Measurements from ENCODE around the gene PDAP1. TPM values are rescaled to one million over a fixed set of nuclear protein-coding genes. Genes with fewer than 3 reads are reported as not detected.

PDAP1 gene
- total and polyA plus RNA-seq, 9 of the 15 experiments (the other 6 are each of a cell fraction or from before 2014, with no cell fraction given) = 10.2 to 315 (median 129) TPM

GRCh38 chr7:99397297-99397983 is 11.0 kb downstream of the PDAP1 start:
- WGBS (ENCODE audit: insufficient coverage, low coverage, missing lambda C conversion rate) = 88% methylated on average over 17 of the region's 18 CpGs
- Histone ChIP-seq H2AFZ (ENCODE audit: low read depth, low read length) (no peak overlapping the region), H3K4me1 (replicated peaks in 1 of 2; ENCODE audit: control insufficient read depth in 2 of 2, insufficient read depth in 2 of 2, low read length in 2 of 2) (peaks cover 0 to 26% of the 10 kb centered on the region in 2 experiments; a peak in 2 of 5 replicates), H3K4me3 (no peak overlapping the region), H3K79me2 (ENCODE audit: control insufficient read depth, insufficient read depth, low read length) (no peaks in the 10 kb centered on the region), H3K4me2 (ENCODE audit: insufficient read depth, low read length) (no peak overlapping the region), H3K27me3 (ENCODE audit: control insufficient read depth in 2 of 2, insufficient read depth in 2 of 2, low read length in 2 of 2) (no peaks in the 10 kb centered on the region), H3K9ac (ENCODE audit: insufficient read depth in 1 of 2, low read depth in 2 of 2, low read length in 2 of 2) (peak overlapping the region in 1 of 2 experiments; percentile 54; a peak in 2 of 4 replicates), H3K9me1 (ENCODE audit: control insufficient read depth, insufficient read depth, low read length) (no peaks in the 10 kb centered on the region), H3K27ac (ENCODE audit: extremely low read depth, low read depth, low read length) (no peak overlapping the region), H4K20me1 (replicated peaks; ENCODE audit: control insufficient read depth, insufficient read depth, low read length) (peaks cover 28% of the 10 kb centered on the region; the same call in 1 of the 2 replicates), H3K9me3 (replicated peaks; ENCODE audit: control insufficient read depth, insufficient read depth, low read depth, low read length) (no peaks in the 10 kb centered on the region), H3K36me3 (ENCODE audit: control insufficient read depth, insufficient read depth, low read length) (peaks cover 96% of the 10 kb centered on the region)
- in situ Hi-C loops (cut with MboI) = no loop called here
- ChIA-PET CTCF (ENCODE audit: low intra/inter-chr PET ratio) (no interaction called here), POLR2A (interaction anchor here (0.7 to 4.0 kb wide), 3 partner anchors 10 to 11 kb away, joined by 3 to 50 read pairs (median 7); partner anchors contain the start of genes BUD31 and PDAP1)
- FAIRE-seq (no peak), ATAC-seq (no peak), DNase-seq (ENCODE audit: extremely low read depth in 1 of 4, low spot score in 3 of 4) (no peak)
- no TSS peak for BruUV-seq (replicated peaks)
- intact Hi-C loops (cut with micrococcal nuclease) = no loop called here
- TF ChIP-seq MEF2A (IDR thresholded peaks at IDR 0.05; ENCODE audit: control insufficient read depth, low read depth, low read length) (no peak), FOXK2 (conservative IDR thresholded peaks at IDR 0.05 in 1 of 2, IDR thresholded peaks at IDR 0.05 in 1 of 2; ENCODE audit: low read depth in 2 of 2) (no peak), ASH1L (IDR thresholded peaks at IDR 0.05; ENCODE audit: borderline replicate concordance, low read depth, partially characterized antibody) (no peak), U2AF2 (optimal IDR thresholded peaks at IDR 0.05; ENCODE audit: low read depth, low read length) (no peak), SIN3A (IDR thresholded peaks at IDR 0.05; ENCODE audit: borderline replicate concordance in 2 of 2, control insufficient read depth in 1 of 2, low read depth in 2 of 2, low read length in 2 of 2) (no peak), KDM1A (IDR thresholded peaks at IDR 0.05) (no peak), MLX (CRISPR knock-in tag; conservative IDR thresholded peaks at IDR 0.05) (peak in 1 of 2 experiments; percentile 58; a peak in 1 of 4 replicates), ETS1 (conservative IDR thresholded peaks at IDR 0.05; ENCODE audit: control insufficient read depth, low read depth, low read length) (no peak), POLR2G (IDR thresholded peaks at IDR 0.05; ENCODE audit: low read depth, low read length) (peak; percentile 75), MAFK (IDR thresholded peaks at IDR 0.05; ENCODE audit: low read length) (no peak), MYNN (IDR thresholded peaks at IDR 0.05) (no peak), MYNN (CRISPR knock-in tag; IDR thresholded peaks at IDR 0.05) (no peak), POLR2B (IDR thresholded peaks at IDR 0.05; ENCODE audit: low read depth, partially characterized antibody) (peak; percentile 10), ZZZ3 (IDR thresholded peaks at IDR 0.05) (no peak), POLR2A (conservative IDR thresholded peaks at IDR 0.05) (peak; percentile 71), ERF (CRISPR knock-in tag; IDR thresholded peaks at IDR 0.05) (no peak), SMAD4 (CRISPR knock-in tag; conservative IDR thresholded peaks at IDR 0.05) (no peak), CEBPB (tag; IDR thresholded peaks at IDR 0.05) (no peak), BCL6 (CRISPR knock-in tag; IDR thresholded peaks at IDR 0.05) (no peak), NFRKB (IDR thresholded peaks at IDR 0.05; ENCODE audit: low read depth) (no peak), THRB (CRISPR knock-in tag; conservative IDR thresholded peaks at IDR 0.05) (no peak), TBP (optimal IDR thresholded peaks at IDR 0.05; ENCODE audit: low read depth, low read length) (no peak)

Measured in K562 (cell line).